Stomach smooth muscle (tissue), 2 donors: ENCODE measurements around the gene MSRB3.

Experiments used
- H3K27ac ChIP-seq: one replicate; pipeline ENCODE4 v1.7.0; 2013; ENCODE audit warnings: mild to moderate bottlenecking, low read length, inconsistent platforms
- H3K27me3 ChIP-seq, 2 donors: one replicate each; pipeline ENCODE4 v1.7.0; 2013; ENCODE audit warnings: low read length in 2 of 2; ENCODE audit not compliant: insufficient read depth in 2 of 2, control insufficient read depth in 1 of 2
- H3K36me3 ChIP-seq, 2 donors: one replicate each; pipeline ENCODE4 v1.7.0; 2013; ENCODE audit warnings: low read length in 2 of 2; ENCODE audit not compliant: control insufficient read depth in 2 of 2, insufficient read depth in 2 of 2
- H3K4me1 ChIP-seq: one replicate; pipeline ENCODE4 v1.7.0; 2013; ENCODE audit warnings: low read length; ENCODE audit not compliant: control insufficient read depth, insufficient read depth
- H3K4me3 ChIP-seq, 2 donors: one replicate each; pipeline ENCODE4 v1.7.0; 2013; ENCODE audit warnings: low read length in 2 of 2
- H3K9ac ChIP-seq, 2 donors: one replicate each; pipeline ENCODE4 v1.7.0; 2013; ENCODE audit warnings: low read length in 2 of 2, mild to moderate bottlenecking in 1 of 2
- H3K9me3 ChIP-seq, 2 donors: one replicate each; pipeline ENCODE4 v1.7.0; 2013; ENCODE audit warnings: low read length in 2 of 2; ENCODE audit not compliant: control insufficient read depth in 2 of 2
- donor health status: healthy.
- donor health status: Pancreatic carcinoma.

The MSRB3 gene

GRCh38 chr12:65343230-65343629 is 64.7 kb downstream of the MSRB3 start:
- Histone ChIP-seq H3K4me1 (no peaks in the 10 kb centered on the region), H3K4me3 (no peak overlapping the region), H3K9ac (no peak overlapping the region), H3K9me3 (no peaks in the 10 kb centered on the region), H3K36me3 (peaks cover 0 to 2% of the 10 kb centered on the region in 2 donors), H3K27me3 (no peaks in the 10 kb centered on the region), H3K27ac (no peak overlapping the region)

DNA sequence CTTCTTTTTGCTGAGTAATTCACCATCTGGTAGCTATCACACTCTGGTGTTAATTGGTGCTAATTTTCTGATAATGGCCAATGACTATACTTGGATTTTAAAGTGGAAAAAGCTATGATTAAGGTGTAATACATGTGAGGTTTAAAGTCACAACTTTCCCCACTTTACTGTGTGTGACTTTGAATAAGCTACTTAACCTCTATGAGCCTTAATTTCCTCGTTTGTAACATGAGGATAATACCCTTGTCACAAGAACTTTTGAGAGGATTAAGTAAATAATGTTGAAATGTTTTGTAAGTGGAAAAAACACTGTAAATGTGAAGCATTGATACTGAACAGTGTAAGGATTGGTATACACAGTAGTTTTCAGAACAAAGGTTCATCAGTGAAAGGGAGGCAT is 65.3 kb downstream of the MSRB3 start:
- H3K36me3 ChIP-seq: peaks cover 0 to 2% of the 10 kb centered on the region in 2 donors
- H3K27me3 ChIP-seq: no peaks in the 10 kb centered on the region
- H3K4me3 ChIP-seq: no peak overlapping the region
- H3K27ac ChIP-seq: no peak overlapping the region
- no peaks in the 10 kb centered on the region for H3K4me1 ChIP-seq
- no peak overlapping the region for H3K9ac ChIP-seq
- no peaks in the 10 kb centered on the region for H3K9me3 ChIP-seq

GRCh38 chr12:65355461-65355860 is 77.0 kb downstream of the MSRB3 start:
- Histone ChIP-seq H3K4me3 (no peak overlapping the region), H3K36me3 (peaks cover 3 to 6% of the 10 kb centered on the region in 2 donors), H3K4me1 (no peaks in the 10 kb centered on the region), H3K9ac (no peak overlapping the region), H3K27ac (no peak overlapping the region), H3K9me3 (no peaks in the 10 kb centered on the region), H3K27me3 (no peaks in the 10 kb centered on the region)

DNA sequence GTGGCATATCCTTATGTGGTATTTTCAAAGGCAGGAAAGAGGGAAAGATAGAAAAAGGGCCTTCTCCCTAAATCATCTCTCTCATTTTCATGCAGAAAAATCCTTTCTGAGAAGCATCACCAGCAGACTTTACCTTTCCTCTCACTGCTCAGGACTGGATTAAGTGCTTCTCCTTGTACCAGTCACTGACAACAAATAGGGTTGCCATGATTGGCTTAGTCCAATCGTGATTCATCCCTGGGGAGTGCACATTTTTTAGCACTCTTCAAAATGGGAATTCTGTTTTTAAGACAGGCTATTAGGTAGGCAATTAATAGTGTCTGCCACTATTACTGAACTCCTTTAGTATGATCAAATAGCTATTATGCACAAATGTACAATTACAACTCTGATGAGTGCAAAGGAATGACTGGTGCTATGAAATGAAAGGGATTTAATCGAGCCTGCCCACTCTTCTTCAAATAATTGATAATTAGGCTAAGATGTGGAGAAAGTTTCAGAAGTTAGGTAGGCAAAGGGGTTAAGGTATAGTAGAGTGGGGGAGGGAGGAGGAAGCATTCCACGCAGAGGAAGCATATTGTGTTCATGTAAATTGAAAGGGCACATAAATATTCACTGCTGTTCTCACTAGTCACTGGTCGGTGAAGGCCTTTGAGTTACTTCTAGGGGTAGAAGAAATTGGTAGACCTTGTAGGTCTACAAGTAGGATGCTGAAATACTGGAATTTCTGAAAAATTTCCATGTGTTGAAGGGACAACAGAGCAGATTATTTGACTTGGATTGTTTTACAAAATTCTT is 84.0 kb downstream of the MSRB3 start:
- H3K27me3 ChIP-seq: no peaks in the 10 kb centered on the region
- no peak overlapping the region for H3K4me3 ChIP-seq
- no peaks in the 10 kb centered on the region for H3K4me1 ChIP-seq

GRCh38 chr12:65364046-65364445 is 85.6 kb downstream of the MSRB3 start:
- no peaks in the 10 kb centered on the region for H3K27me3 ChIP-seq
- no peak overlapping the region for H3K9ac ChIP-seq
- H3K36me3 ChIP-seq: peaks cover 7 to 9% of the 10 kb centered on the region in 2 donors
- no peaks in the 10 kb centered on the region for H3K4me1 ChIP-seq
- no peaks in the 10 kb centered on the region for H3K9me3 ChIP-seq
- no peak overlapping the region for H3K27ac ChIP-seq
- no peak overlapping the region for H3K4me3 ChIP-seq

More for the DNA sequence above, 84.0 kb downstream of the MSRB3 start:
- Histone ChIP-seq H3K9me3 (no peaks in the 10 kb centered on the region), H3K36me3 (peaks cover 7 to 9% of the 10 kb centered on the region in 2 donors), H3K9ac (no peak overlapping the region), H3K27ac (no peak overlapping the region)

GRCh38 chr12:65367396-65367795 is 88.9 kb downstream of the MSRB3 start:
- Histone ChIP-seq H3K4me1 (no peaks in the 10 kb centered on the region), H3K36me3 (peaks cover 3 to 4% of the 10 kb centered on the region in 2 donors), H3K27ac (no peak overlapping the region), H3K4me3 (no peak overlapping the region), H3K9ac (no peak overlapping the region), H3K9me3 (no peaks in the 10 kb centered on the region), H3K27me3 (no peaks in the 10 kb centered on the region)

DNA sequence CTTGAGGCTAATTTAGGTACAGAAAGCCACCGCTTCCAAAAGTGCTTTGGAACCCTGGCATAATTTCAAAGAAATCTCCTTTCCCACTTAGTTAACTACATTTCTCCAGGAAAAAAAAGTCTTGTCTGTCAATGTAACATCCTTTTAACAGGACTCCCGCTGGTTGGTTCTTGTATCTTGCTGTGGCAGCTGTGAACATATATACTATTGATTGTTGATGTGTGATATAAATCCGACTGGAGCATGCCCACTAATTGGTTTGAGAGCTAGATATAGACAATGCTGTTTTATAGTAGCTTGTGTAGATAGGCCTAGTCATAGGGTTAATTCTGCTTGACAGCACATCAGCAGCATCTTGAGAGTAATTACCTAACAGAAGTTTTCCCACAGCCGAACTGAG is 89.6 kb downstream of the MSRB3 start:
- Histone ChIP-seq H3K27ac (no peak overlapping the region), H3K27me3 (no peaks in the 10 kb centered on the region), H3K9ac (no peak overlapping the region), H3K4me1 (no peaks in the 10 kb centered on the region), H3K9me3 (no peaks in the 10 kb centered on the region), H3K4me3 (no peak overlapping the region), H3K36me3 (peaks cover 3 to 4% of the 10 kb centered on the region in 2 donors)

DNA sequence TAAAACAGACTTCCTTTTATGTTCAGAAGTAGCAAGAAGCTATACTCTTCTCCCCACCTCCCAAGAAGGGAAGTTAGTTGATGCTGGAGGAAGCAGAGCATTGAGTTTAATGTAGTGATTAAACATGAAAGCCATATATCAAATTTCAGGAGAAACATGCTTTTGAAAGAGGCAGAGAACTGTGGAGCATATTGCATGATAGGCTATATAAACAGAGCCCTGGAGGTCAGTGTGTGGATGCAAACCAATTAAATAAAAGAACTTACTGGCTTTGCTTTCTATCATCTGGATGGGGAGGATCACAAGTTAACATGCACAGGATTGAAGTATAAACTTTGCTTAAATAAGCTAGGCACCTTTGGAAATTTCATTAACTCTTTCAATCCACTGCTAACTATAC is 94.1 kb downstream of the MSRB3 start:
- no peaks in the 10 kb centered on the region for H3K9me3 ChIP-seq

DNA sequence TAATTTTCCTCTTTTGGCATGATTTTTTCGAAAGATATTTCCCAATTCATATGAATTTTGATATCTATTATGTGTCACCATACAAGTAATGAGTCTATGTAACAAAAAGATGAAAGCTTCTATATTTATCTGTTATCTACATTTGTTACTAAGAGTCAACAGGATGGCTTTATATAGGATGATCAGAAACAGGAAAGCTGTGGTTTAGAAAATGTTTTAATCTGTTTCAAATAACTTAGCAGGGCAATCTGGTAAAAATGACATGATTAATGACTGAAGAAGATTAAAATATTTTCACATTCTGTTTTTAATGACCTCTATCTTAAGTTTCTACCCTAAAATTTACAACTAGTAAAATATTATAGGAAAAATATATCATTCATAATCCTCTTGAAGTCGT is 105.8 kb downstream of the MSRB3 start:
- Histone ChIP-seq H3K9ac (no peak overlapping the region), H3K4me1 (no peaks in the 10 kb centered on the region), H3K36me3 (no peaks in the 10 kb centered on the region), H3K27me3 (no peaks in the 10 kb centered on the region), H3K9me3 (no peaks in the 10 kb centered on the region), H3K27ac (no peak overlapping the region), H3K4me3 (no peak overlapping the region)

More for the DNA sequence above, 94.1 kb downstream of the MSRB3 start:
- Histone ChIP-seq H3K4me3 (no peak overlapping the region), H3K27ac (no peak overlapping the region), H3K27me3 (no peaks in the 10 kb centered on the region), H3K36me3 (no peaks in the 10 kb centered on the region), H3K9ac (no peak overlapping the region), H3K4me1 (no peaks in the 10 kb centered on the region)

GRCh38 chr12:65387396-65387795 is 108.9 kb downstream of the MSRB3 start:
- H3K9ac ChIP-seq: no peak overlapping the region
- H3K9me3 ChIP-seq: no peaks in the 10 kb centered on the region
- H3K4me3 ChIP-seq: no peak overlapping the region
- H3K27me3 ChIP-seq: no peaks in the 10 kb centered on the region
- no peak overlapping the region for H3K27ac ChIP-seq
- H3K36me3 ChIP-seq: no peaks in the 10 kb centered on the region
- no peaks in the 10 kb centered on the region for H3K4me1 ChIP-seq

GRCh38 chr12:65389436-65389835 is 111.0 kb downstream of the MSRB3 start:
- H3K4me3 ChIP-seq: no peak overlapping the region
- H3K9me3 ChIP-seq: no peaks in the 10 kb centered on the region

More at GRCh38 chr12:65389436-65389835, 111.0 kb downstream of the MSRB3 start:
- no peak overlapping the region for H3K27ac ChIP-seq
- no peaks in the 10 kb centered on the region for H3K4me1 ChIP-seq
- H3K9ac ChIP-seq: no peak overlapping the region
- H3K27me3 ChIP-seq: no peaks in the 10 kb centered on the region
- H3K36me3 ChIP-seq: no peaks in the 10 kb centered on the region
